NCI-H1417 (cell line): ENCODE results near the gene GDPD2.
A peak's percentile ranks its signal among the peaks of the same experiment; 100 is the strongest.

Experiments
- DNase-seq, 3 experiments: peaks; one replicate each; lab custom pipeline; 2025; lab: John Stamatoyannopoulos, UW

Gene GDPD2

GRCh38 chrX:70437921-70438665 is 15.0 kb downstream of the GDPD2 start:
- DNase-seq, result no peak

GRCh38 chrX:70439016-70439415 is 15.9 kb downstream of the GDPD2 start:
- no peak for DNase-seq

GRCh38 chrX:70442224-70442623 is 19.1 kb downstream of the GDPD2 start:
- no peak for DNase-seq

GRCh38 chrX:70444326-70444945 is 21.3 kb downstream of the GDPD2 start, which contains the start of gene DLG3:
TSS of gene DLG3 (plus strand) at chrX:70444835. CDS start at chrX:70445202, 367 bp downstream.
- DNase-seq, result peak; percentile 48 to 79 (median 61)

GRCh38 chrX:70444946-70445656 is 22.0 kb downstream of the GDPD2 start:
- DNase-seq, result peak in 1 of 3 experiments; percentile 29

GRCh38 chrX:70445951-70446350 is 22.8 kb downstream of the GDPD2 start:
- no peak for DNase-seq

GRCh38 chrX:70446380-70447350 is 23.6 kb downstream of the GDPD2 start:
- no peak for DNase-seq

- no peak for DNase-seq
These were observed 26.4 kb downstream of the GDPD2 start for GRCh38 chrX:70449457-70449966.

- peak; percentile 33 to 62 (median 62) for DNase-seq
These were observed 29.1 kb downstream of the GDPD2 start for GRCh38 chrX:70452143-70452733.

GRCh38 chrX:70453024-70453618 is 30.0 kb downstream of the GDPD2 start:
- DNase-seq, result no peak

GRCh38 chrX:70454441-70455365 is 31.6 kb downstream of the GDPD2 start:
- peak; percentile 93 to 97 (median 93) for DNase-seq

GRCh38 chrX:70455366-70456202 is 32.5 kb downstream of the GDPD2 start:
- peak; percentile 35 to 73 (median 57) for DNase-seq

GRCh38 chrX:70456256-70456655 is 33.1 kb downstream of the GDPD2 start:
- no peak for DNase-seq

GRCh38 chrX:70461026-70461425 is 37.9 kb downstream of the GDPD2 start:
- no peak for DNase-seq

GRCh38 chrX:70464051-70464450 is 40.9 kb downstream of the GDPD2 start:
- no peak for DNase-seq

GRCh38 chrX:70466968-70467367 is 43.9 kb downstream of the GDPD2 start:
- DNase-seq, result no peak

GRCh38 chrX:70468709-70469108 is 45.6 kb downstream of the GDPD2 start:
- DNase-seq, result no peak

- DNase-seq, result no peak
These were observed 47.8 kb downstream of the GDPD2 start for GRCh38 chrX:70470850-70471289.
